ENCODE results near the gene TCIRG1.

Gene TCIRG1

GRCh38 chr11:68044898-68045351 lies 6.1 kb downstream of the TCIRG1 start:
- no peak for TF ChIP-seq CTCF (IDR thresholded peaks at IDR 0.05; ENCODE audit: insufficient read depth, low read depth, low read length, missing control alignments)
- H3K4me3 ChIP-seq (ENCODE audit: low read depth, low read length), result no peak overlapping the region
- no peak for DNase-seq (ENCODE audit: low read depth)

GRCh38 chr11:68047437-68048290 lies 8.8 kb downstream of the TCIRG1 start:
- H3K4me3 ChIP-seq (ENCODE audit: low read depth, low read length), result no peak overlapping the region
- DNase-seq (ENCODE audit: low read depth), result no peak
- TF ChIP-seq CTCF (IDR thresholded peaks at IDR 0.05; ENCODE audit: insufficient read depth, low read depth, low read length, missing control alignments), result no peak

- no peak overlapping the region for H3K4me3 ChIP-seq (ENCODE audit: low read depth, low read length)
- TF ChIP-seq CTCF (IDR thresholded peaks at IDR 0.05; ENCODE audit: insufficient read depth, low read depth, low read length, missing control alignments), result no peak
- no peak for DNase-seq (ENCODE audit: low read depth)
These were observed 10.1 kb downstream of the TCIRG1 start for GRCh38 chr11:68048681-68049508.

GRCh38 chr11:68049509-68050370 lies 10.9 kb downstream of the TCIRG1 start:
- no peak for TF ChIP-seq CTCF (IDR thresholded peaks at IDR 0.05; ENCODE audit: insufficient read depth, low read depth, low read length, missing control alignments)

GRCh38 chr11:68050371-68050841 lies 11.6 kb downstream of the TCIRG1 start:
- no peak for DNase-seq (ENCODE audit: low read depth)
- no peak for TF ChIP-seq CTCF (IDR thresholded peaks at IDR 0.05; ENCODE audit: insufficient read depth, low read depth, low read length, missing control alignments)
- H3K4me3 ChIP-seq (ENCODE audit: low read depth, low read length), result no peak overlapping the region

More at GRCh38 chr11:68049509-68050370, 10.9 kb downstream of the TCIRG1 start:
- DNase-seq (ENCODE audit: low read depth), result no peak
- H3K4me3 ChIP-seq (ENCODE audit: low read depth, low read length), result no peak overlapping the region

All from GM12865 (cell line).